PC-3 (cell line): Measurements from ENCODE around the gene HSPA6. TPM values are rescaled to one million over a fixed set of nuclear protein-coding genes. Genes with fewer than 3 reads are reported as not detected.

Experiments
- ATAC-seq: fragments of 200-7000 bp; cut with Tn5 transposase; 2 replicates; pipeline ENCODE4 v1.9.1; 2020; ENCODE audit warnings: mild to moderate bottlenecking, moderate library complexity
- BruUV-seq: library from RNA; stranded (reverse); fragments of 400-500 nt; replicated peaks from 2 replicates; lab custom pipeline; 2021; lab: Mats Ljungman, UMichigan
- CTCF ChIA-PET: fragments of 300-600 bp; sonication (Branson Sonifier 250); formaldehyde crosslinking; loops from one replicate; lab custom pipeline; 2022; ENCODE audit warnings: antibody characterized with exemption; lab: Charles Lee
- POLR2A ChIA-PET: fragments of 300-600 bp; sonication (Branson Sonifier 250); formaldehyde crosslinking; loops from one replicate; lab custom pipeline; 2022; ENCODE audit warnings: antibody characterized with exemption; ENCODE audit not compliant: unreplicated experiment; lab: Charles Lee
- DNase-seq: peaks from one replicate; pipeline ENCODE4 v3.0.0-alpha.2; 2015
- H2AFZ ChIP-seq: fragments of 300-600 bp; sonication (generic); 2 replicates; pipeline ENCODE4 v1.6.0; 2016; ENCODE audit warnings: antibody characterized with exemption, low read length
- H3F3A ChIP-seq: fragments of 300-600 bp; sonication (generic); one replicate; pipeline ENCODE4 v1.6.0; 2017; ENCODE audit warnings: antibody characterized with exemption, low read length, control low read depth, mild to moderate bottlenecking; ENCODE audit not compliant: unreplicated experiment
- H3K27ac ChIP-seq: fragments of 300-600 bp; sonication (generic); 2 replicates; pipeline ENCODE4 v1.5.1; 2016; ENCODE audit warnings: mild to moderate bottlenecking, low read length
- H3K27me3 ChIP-seq: fragments of 300-600 bp; sonication (generic); 2 replicates; pipeline ENCODE4 v1.6.1; 2016; ENCODE audit warnings: low read length, mixed read lengths
- H3K36me3 ChIP-seq: fragments of 300-600 bp; sonication (generic); 2 replicates; pipeline ENCODE4 v1.6.1; 2016; ENCODE audit warnings: low read depth, mixed run types, low read length, mixed read lengths
- H3K4me1 ChIP-seq: fragments of 300-600 bp; sonication (generic); 2 replicates; pipeline ENCODE4 v1.5.1; 2016; ENCODE audit warnings: low read length; ENCODE audit not compliant: insufficient read depth
- H3K4me2 ChIP-seq: fragments of 300-600 bp; sonication (generic); 2 replicates; pipeline ENCODE4 v1.6.0; 2016; ENCODE audit warnings: low read length
- H3K4me3 ChIP-seq: fragments of 300-600 bp; sonication (generic); 2 replicates; pipeline ENCODE4 v1.5.1; 2016; ENCODE audit warnings: mild to moderate bottlenecking, low read length, mixed read lengths
- H3K79me2 ChIP-seq: fragments of 300-600 bp; sonication (generic); 2 replicates; pipeline ENCODE4 v1.6.1; 2017; ENCODE audit warnings: low read length, mixed read lengths
- H3K9ac ChIP-seq: fragments of 300-600 bp; sonication (generic); 2 replicates; pipeline ENCODE4 v1.6.0; 2016; ENCODE audit warnings: mild to moderate bottlenecking, low read length
- H3K9me2 ChIP-seq: fragments of 300-600 bp; sonication (generic); replicated peaks from 2 replicates; pipeline ENCODE4 v1.6.1; 2016; ENCODE audit warnings: mixed run types, low read length, mixed read lengths
- H3K9me3 ChIP-seq: fragments of 300-600 bp; sonication (generic); 2 replicates; pipeline ENCODE4 v1.6.1; 2016; ENCODE audit warnings: low read length, mixed read lengths
- H4K20me1 ChIP-seq: fragments of 300-600 bp; sonication (generic); 2 replicates; pipeline ENCODE4 v1.6.1; 2016; ENCODE audit warnings: low read length, mixed read lengths
- CTCF ChIP-seq: fragments of 300-600 bp; sonication (generic); conservative IDR thresholded peaks from 2 replicates; pipeline ENCODE4 v1.5.1; 2017; ENCODE audit warnings: antibody characterized with exemption, low read depth, mild to moderate bottlenecking, low read length
- EZH2 ChIP-seq: fragments of 300-600 bp; sonication (generic); IDR thresholded peaks from one replicate; pipeline ENCODE4 v1.6.1; 2017; ENCODE audit warnings: antibody characterized with exemption, mild to moderate bottlenecking, low read length; ENCODE audit not compliant: unreplicated experiment
- EZH2phosphoT487 ChIP-seq: fragments of 300-600 bp; sonication (generic); IDR thresholded peaks from 2 replicates; pipeline ENCODE4 v1.6.1; 2018; ENCODE audit warnings: mild to moderate bottlenecking, antibody characterized with exemption, low read length, borderline replicate concordance
- intact Hi-C: fragments of 100-400 bp; cut with micrococcal nuclease; formaldehyde crosslinking; loops from 2 replicates; pipeline ENCODE4 v1.9.0; 2023
- total RNA-seq: library from RNA; depleted of rRNA; stranded (reverse); fragments of >200 nt; gene quantifications from 2 replicates; pipeline ENCODE4 v1.2.3, GENCODE V29; 2014

Gene HSPA6
- total RNA-seq, 1 experiment from 2014 or later = 4.3 TPM

- Histone ChIP-seq H3K36me3 (no peaks in the 10 kb centered on the region), H3K9me3 (no peaks in the 10 kb centered on the region), H3F3A (no peaks in the 10 kb centered on the region), H4K20me1 (no peaks in the 10 kb centered on the region), H3K27me3 (peaks cover 32% of the 10 kb centered on the region), H3K9ac (no peak overlapping the region), H3K27ac (no peak overlapping the region), H3K4me2 (no peak overlapping the region), H2AFZ (no peak overlapping the region), H3K4me3 (no peak overlapping the region), H3K79me2 (no peaks in the 10 kb centered on the region), H3K9me2 (no peaks in the 10 kb centered on the region), H3K4me1 (no peaks in the 10 kb centered on the region)
- intact Hi-C loops = no loop called here
- no TSS peak for BruUV-seq
- ATAC-seq (no peak), DNase-seq (no peak)
- TF ChIP-seq CTCF (no peak), EZH2phosphoT487 (no peak), EZH2 (no peak)
- ChIA-PET CTCF (no interaction called here), POLR2A (no interaction called here)
Observed at GRCh38 chr1:161495490-161495889, 28.9 kb upstream of the HSPA6 start.

- Histone ChIP-seq H3K4me2 (no peak overlapping the region), H3F3A (no peaks in the 10 kb centered on the region), H3K79me2 (no peaks in the 10 kb centered on the region), H3K27me3 (peaks cover 20% of the 10 kb centered on the region), H3K36me3 (no peaks in the 10 kb centered on the region), H3K4me3 (no peak overlapping the region), H3K9me2 (no peaks in the 10 kb centered on the region), H3K27ac (no peak overlapping the region), H3K9ac (no peak overlapping the region), H2AFZ (no peak overlapping the region), H3K4me1 (no peaks in the 10 kb centered on the region), H3K9me3 (no peaks in the 10 kb centered on the region), H4K20me1 (no peaks in the 10 kb centered on the region)
- no TSS peak for BruUV-seq
- ATAC-seq = no peak
- TF ChIP-seq EZH2 (no peak), CTCF (no peak), EZH2phosphoT487 (no peak)
- DNase-seq = no peak
- ChIA-PET CTCF (no interaction called here), POLR2A (interaction anchor here (0.7 kb wide), 1 partner anchor 351 kb away, joined by 3 read pairs; no protein-coding TSS in a partner anchor)
- intact Hi-C loops = no loop called here
Observed at GRCh38 chr1:161497961-161498360, 26.4 kb upstream of the HSPA6 start.

DNA sequence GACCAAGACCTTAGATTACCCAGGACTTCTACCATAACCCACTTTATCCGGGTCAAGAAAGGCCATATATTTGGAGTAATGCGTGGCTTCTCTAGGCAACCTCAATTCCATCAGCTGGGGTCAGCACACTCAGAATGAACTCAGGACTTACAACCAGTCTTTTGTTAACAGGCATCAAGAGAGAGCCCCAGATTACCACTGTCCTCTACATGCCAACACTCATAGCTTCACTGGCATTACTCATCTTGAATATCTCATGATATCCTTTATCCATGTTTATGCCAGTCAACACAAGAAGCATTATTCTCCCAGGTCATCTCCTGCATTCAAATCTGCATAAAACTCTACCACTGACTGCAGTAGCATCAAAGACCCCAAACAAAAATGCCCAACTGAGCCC, 25.7 kb upstream of the HSPA6 start:
- no peak overlapping the region for H2AFZ ChIP-seq
- no TSS peak for BruUV-seq
- H3F3A ChIP-seq = no peaks in the 10 kb centered on the region
- intact Hi-C loops = no loop called here
- no peaks in the 10 kb centered on the region for H3K9me3 ChIP-seq
- no peaks in the 10 kb centered on the region for H3K4me1 ChIP-seq
- H3K9ac ChIP-seq = no peak overlapping the region
- H3K4me3 ChIP-seq = no peak overlapping the region
- no peak overlapping the region for H3K4me2 ChIP-seq
- ChIA-PET POLR2A (no interaction called here), CTCF (interaction anchor here (0.6 kb wide), 1 partner anchor 240 kb away, joined by 3 read pairs; no protein-coding TSS in a partner anchor)
- DNase-seq (no peak), ATAC-seq (no peak)
- no peak overlapping the region for H3K27ac ChIP-seq
- no peak for TF ChIP-seq EZH2
- TF ChIP-seq CTCF = no peak
- no peak for TF ChIP-seq EZH2phosphoT487
- H4K20me1 ChIP-seq = no peaks in the 10 kb centered on the region
- H3K79me2 ChIP-seq = no peaks in the 10 kb centered on the region
- peaks cover 20% of the 10 kb centered on the region for H3K27me3 ChIP-seq
- no peaks in the 10 kb centered on the region for H3K9me2 ChIP-seq
- H3K36me3 ChIP-seq = no peaks in the 10 kb centered on the region
